Testis (tissue), 2 donors: ENCODE measurements around the gene PLEKHA7.

Experiments
- POLR2A ChIP-seq: fragments of 450-650 bp; IDR thresholded peaks from one replicate; pipeline ENCODE4 v1.6.1; 2017; ENCODE audit warnings: antibody characterized with exemption, mild to moderate bottlenecking, moderate library complexity
- TF ChIP-seq, protein P1 (sequence below), 3 experiments: fragments of 450-650 bp in 2 of 3; fragments of 200-600 bp in 1 of 3; sonication (generic) in 1 of 3; IDR thresholded peaks; one replicate each; pipeline ENCODE4 v1.5.1; 2016 to 2019; ENCODE audit warnings: antibody characterized with exemption in 3 of 3, mild to moderate bottlenecking in 2 of 3, moderate library complexity in 1 of 3

DNA sequence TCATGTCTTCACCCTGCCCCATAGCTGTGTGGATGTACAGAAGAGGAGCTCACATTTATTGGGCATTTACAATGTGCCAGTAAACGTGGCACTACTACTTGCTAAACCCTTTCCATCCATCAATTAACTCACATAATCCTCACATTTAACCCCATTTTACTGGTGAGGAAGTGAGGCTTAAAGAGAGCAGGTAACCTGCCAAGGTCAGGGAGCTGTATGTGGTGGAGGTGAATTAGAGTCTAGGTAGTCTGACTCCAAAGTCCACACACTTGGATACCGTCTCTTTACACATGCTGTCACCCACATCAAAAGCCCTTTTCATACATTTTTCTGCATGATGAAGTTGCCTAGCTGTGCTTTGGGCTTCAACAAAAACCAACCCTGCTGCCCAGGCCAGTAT, 10.8 kb downstream of the PLEKHA7 start:
- no peak for TF ChIP-seq POLR2A
- TF ChIP-seq, protein P1, sequence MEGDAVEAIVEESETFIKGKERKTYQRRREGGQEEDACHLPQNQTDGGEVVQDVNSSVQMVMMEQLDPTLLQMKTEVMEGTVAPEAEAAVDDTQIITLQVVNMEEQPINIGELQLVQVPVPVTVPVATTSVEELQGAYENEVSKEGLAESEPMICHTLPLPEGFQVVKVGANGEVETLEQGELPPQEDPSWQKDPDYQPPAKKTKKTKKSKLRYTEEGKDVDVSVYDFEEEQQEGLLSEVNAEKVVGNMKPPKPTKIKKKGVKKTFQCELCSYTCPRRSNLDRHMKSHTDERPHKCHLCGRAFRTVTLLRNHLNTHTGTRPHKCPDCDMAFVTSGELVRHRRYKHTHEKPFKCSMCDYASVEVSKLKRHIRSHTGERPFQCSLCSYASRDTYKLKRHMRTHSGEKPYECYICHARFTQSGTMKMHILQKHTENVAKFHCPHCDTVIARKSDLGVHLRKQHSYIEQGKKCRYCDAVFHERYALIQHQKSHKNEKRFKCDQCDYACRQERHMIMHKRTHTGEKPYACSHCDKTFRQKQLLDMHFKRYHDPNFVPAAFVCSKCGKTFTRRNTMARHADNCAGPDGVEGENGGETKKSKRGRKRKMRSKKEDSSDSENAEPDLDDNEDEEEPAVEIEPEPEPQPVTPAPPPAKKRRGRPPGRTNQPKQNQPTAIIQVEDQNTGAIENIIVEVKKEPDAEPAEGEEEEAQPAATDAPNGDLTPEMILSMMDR (IDR thresholded peaks at IDR 0.05) = no peak
